HG03064 (cell line): ENCODE data around the gene KRTAP3-3.

ENCODE experiments used
- ATAC-seq: cut with Tn5 transposase; IDR thresholded peaks from one replicate; pipeline ENCODE4 v1.9.1; 2021; ENCODE audit warnings: low read depth; ENCODE audit not compliant: unreplicated experiment

Gene KRTAP3-3

GRCh38 chr17:40962059-40962561 is 31.9 kb downstream of the KRTAP3-3 start:
- ATAC-seq: no peak

- no peak for ATAC-seq
These were observed 32.4 kb downstream of the KRTAP3-3 start for GRCh38 chr17:40961591-40961990.

- no peak for ATAC-seq
These were observed 33.8 kb downstream of the KRTAP3-3 start for GRCh38 chr17:40960144-40960543.

- no peak for ATAC-seq
These were observed 35.6 kb downstream of the KRTAP3-3 start for GRCh38 chr17:40958086-40958953.

GRCh38 chr17:40956401-40957254 is 37.3 kb downstream of the KRTAP3-3 start:
- no peak for ATAC-seq

- ATAC-seq: no peak
These were observed 40.1 kb downstream of the KRTAP3-3 start for GRCh38 chr17:40953881-40954280.

GRCh38 chr17:40952661-40953060 is 41.3 kb downstream of the KRTAP3-3 start:
- ATAC-seq: no peak

GRCh38 chr17:40952154-40952553 is 41.8 kb downstream of the KRTAP3-3 start:
- no peak for ATAC-seq

GRCh38 chr17:40951011-40951622 is 42.8 kb downstream of the KRTAP3-3 start:
- no peak for ATAC-seq

- no peak for ATAC-seq
These were observed 43.8 kb downstream of the KRTAP3-3 start for GRCh38 chr17:40950176-40950575.

GRCh38 chr17:40949418-40949817 is 44.5 kb downstream of the KRTAP3-3 start:
- no peak for ATAC-seq

GRCh38 chr17:40947929-40948328 is 46.0 kb downstream of the KRTAP3-3 start:
- ATAC-seq: no peak

GRCh38 chr17:40945414-40945813 is 48.5 kb downstream of the KRTAP3-3 start:
- no peak for ATAC-seq

- ATAC-seq: no peak
These were observed 49.4 kb downstream of the KRTAP3-3 start for GRCh38 chr17:40944531-40944930.
